ENCODE data around the gene SMARCA4.
"Not testable (repeated sequence)": the region's sequence is repeated elsewhere in the genome, so short reads cannot be mapped to it uniquely, and the experiment has no call there.

Gene SMARCA4

GRCh38 chr19:10981252-10981895, 20.5 kb downstream of the SMARCA4 start:
- no peak for DNase-seq

GRCh38 chr19:10983026-10983425, 22.2 kb downstream of the SMARCA4 start:
- DNase-seq: no peak

- DNase-seq: no peak
These were observed 23.4 kb downstream of the SMARCA4 start for GRCh38 chr19:10984166-10984735.

- no peak for DNase-seq
These were observed 24.7 kb downstream of the SMARCA4 start for GRCh38 chr19:10985502-10985901.

GRCh38 chr19:10986301-10987127, 25.7 kb downstream of the SMARCA4 start:
- no peak for DNase-seq

GRCh38 chr19:10987571-10988297, 26.9 kb downstream of the SMARCA4 start:
- no peak for DNase-seq

GRCh38 chr19:10988380-10988779, 27.6 kb downstream of the SMARCA4 start:
- DNase-seq: no peak

GRCh38 chr19:10988921-10989320, 28.1 kb downstream of the SMARCA4 start:
- no peak for DNase-seq

- no peak for DNase-seq
These were observed 30.2 kb downstream of the SMARCA4 start for GRCh38 chr19:10991076-10991475.

- DNase-seq: no peak
These were observed 30.8 kb downstream of the SMARCA4 start for GRCh38 chr19:10991521-10992081.

- DNase-seq: not testable (repeated sequence)
These were observed 31.3 kb downstream of the SMARCA4 start for GRCh38 chr19:10992174-10992573.

GRCh38 chr19:10995926-10996600, 35.2 kb downstream of the SMARCA4 start:
- DNase-seq: no peak

GRCh38 chr19:10998045-10998533, 37.3 kb downstream of the SMARCA4 start:
- no peak for DNase-seq

- DNase-seq: no peak
These were observed 37.8 kb downstream of the SMARCA4 start for GRCh38 chr19:10998666-10999065.

GRCh38 chr19:11005521-11005920, 44.7 kb downstream of the SMARCA4 start:
- no peak for DNase-seq

- DNase-seq: no peak
These were observed 46.6 kb downstream of the SMARCA4 start for GRCh38 chr19:11007385-11007784.

GRCh38 chr19:11007962-11008532, 47.2 kb downstream of the SMARCA4 start:
- no peak for DNase-seq

- no peak for DNase-seq
These were observed 49.2 kb downstream of the SMARCA4 start for GRCh38 chr19:11010041-11010440.

GRCh38 chr19:11012507-11012906, 51.7 kb downstream of the SMARCA4 start:
- DNase-seq: no peak

- no peak for DNase-seq
These were observed 52.9 kb downstream of the SMARCA4 start for GRCh38 chr19:11013771-11014170.

GRCh38 chr19:11014403-11014911, 53.6 kb downstream of the SMARCA4 start:
- DNase-seq: no peak

- DNase-seq: no peak
These were observed 55.8 kb downstream of the SMARCA4 start for GRCh38 chr19:11016631-11017030.
